Duodenal mucosa (tissue), 2 donors: Measurements from ENCODE around the gene C19orf73.
"Not testable (repeated sequence)": the region's sequence is repeated elsewhere in the genome, so short reads cannot be mapped to it uniquely, and the experiment has no call there.

Experiments used
- H3K27ac ChIP-seq: one replicate; pipeline ENCODE4 v1.7.0; 2013; ENCODE audit warnings: low read depth, low read length
- H3K27me3 ChIP-seq, 2 donors: one replicate each; pipeline ENCODE4 v1.7.0; 2013; ENCODE audit warnings: low read length in 2 of 2, control low read depth in 1 of 2; ENCODE audit not compliant: insufficient read depth in 2 of 2, control insufficient read depth in 1 of 2
- H3K36me3 ChIP-seq, 2 donors: one replicate each; pipeline ENCODE4 v1.7.0; 2013; ENCODE audit warnings: low read length in 2 of 2, control low read depth in 1 of 2; ENCODE audit not compliant: insufficient read depth in 2 of 2, control insufficient read depth in 1 of 2
- H3K4me1 ChIP-seq, 2 donors: one replicate each; pipeline ENCODE4 v1.7.0; 2013; ENCODE audit warnings: low read length in 2 of 2, control low read depth in 1 of 2; ENCODE audit not compliant: insufficient read depth in 2 of 2, control insufficient read depth in 1 of 2
- H3K4me3 ChIP-seq, 2 donors: one replicate each; pipeline ENCODE4 v1.7.0; 2013; ENCODE audit warnings: low read length in 2 of 2, low read depth in 1 of 2
- H3K9ac ChIP-seq, 2 donors: one replicate each; pipeline ENCODE4 v1.7.0; 2013; ENCODE audit warnings: low read length in 2 of 2, low read depth in 1 of 2
- H3K9me3 ChIP-seq, 2 donors: one replicate each; pipeline ENCODE4 v1.7.0; 2013; ENCODE audit warnings: low read length in 2 of 2, control low read depth in 1 of 2; ENCODE audit not compliant: control insufficient read depth in 1 of 2

C19orf73 gene

GRCh38 chr19:49084206-49085019, 34.5 kb downstream of the C19orf73 start:
- Histone ChIP-seq H3K4me3 (peak overlapping the region; percentile 81 to 99), H3K9me3 (no peaks in the 10 kb centered on the region), H3K4me1 (peaks cover 9 to 13% of the 10 kb centered on the region in 2 donors), H3K27me3 (no peaks in the 10 kb centered on the region), H3K36me3 (peaks cover 6 to 15% of the 10 kb centered on the region in 2 donors), H3K9ac (peak overlapping the region; percentile 82 to 94), H3K27ac (peak overlapping the region; percentile 80)

GRCh38 chr19:49081273-49081672, 37.7 kb downstream of the C19orf73 start:
- H3K4me1 ChIP-seq, result peaks cover 3 to 4% of the 10 kb centered on the region in 2 donors
- H3K27ac ChIP-seq, result no peak overlapping the region
- H3K9me3 ChIP-seq, result no peaks in the 10 kb centered on the region
- H3K36me3 ChIP-seq, result no peaks in the 10 kb centered on the region
- H3K9ac ChIP-seq, result no peak overlapping the region
- H3K4me3 ChIP-seq, result no peak overlapping the region
- no peaks in the 10 kb centered on the region for H3K27me3 ChIP-seq

- Histone ChIP-seq H3K36me3 (no peaks in the 10 kb centered on the region), H3K27ac (no peak overlapping the region), H3K4me3 (no peak overlapping the region), H3K27me3 (no peaks in the 10 kb centered on the region), H3K9ac (no peak overlapping the region), H3K9me3 (no peaks in the 10 kb centered on the region), H3K4me1 (no peaks in the 10 kb centered on the region)
Measured at GRCh38 chr19:49080392-49080791, 38.6 kb downstream of the C19orf73 start.

GRCh38 chr19:49074869-49075268, 44.1 kb downstream of the C19orf73 start:
- peaks cover 25 to 31% of the 10 kb centered on the region in 2 donors for H3K27me3 ChIP-seq
- not testable (repeated sequence) for H3K4me1 ChIP-seq, H3K36me3 ChIP-seq, H3K9me3 ChIP-seq, H3K27ac ChIP-seq, H3K9ac ChIP-seq, H3K4me3 ChIP-seq

GRCh38 chr19:49073514-49074378, 45.2 kb downstream of the C19orf73 start:
- Histone ChIP-seq H3K9me3 (no peaks in the 10 kb centered on the region), H3K36me3 (no peaks in the 10 kb centered on the region), H3K9ac (no peak overlapping the region), H3K4me1 (no peaks in the 10 kb centered on the region), H3K27ac (no peak overlapping the region), H3K27me3 (peaks cover 31 to 36% of the 10 kb centered on the region in 2 donors), H3K4me3 (no peak overlapping the region)

- peaks cover 42 to 43% of the 10 kb centered on the region in 2 donors for H3K27me3 ChIP-seq
- no peak overlapping the region for H3K4me3 ChIP-seq
- no peaks in the 10 kb centered on the region for H3K9me3 ChIP-seq
- H3K27ac ChIP-seq, result no peak overlapping the region
- H3K4me1 ChIP-seq, result no peaks in the 10 kb centered on the region
- H3K36me3 ChIP-seq, result no peaks in the 10 kb centered on the region
- H3K9ac ChIP-seq, result no peak overlapping the region
Measured at GRCh38 chr19:49071860-49072547, 46.9 kb downstream of the C19orf73 start.

GRCh38 chr19:49070416-49070815, 48.5 kb downstream of the C19orf73 start:
- Histone ChIP-seq H3K4me1 (no peaks in the 10 kb centered on the region), H3K9me3 (no peaks in the 10 kb centered on the region), H3K9ac (no peak overlapping the region), H3K36me3 (no peaks in the 10 kb centered on the region), H3K4me3 (no peak overlapping the region), H3K27me3 (peaks cover 53 to 57% of the 10 kb centered on the region in 2 donors), H3K27ac (no peak overlapping the region)

- H3K36me3 ChIP-seq, result no peaks in the 10 kb centered on the region
- H3K9ac ChIP-seq, result no peak overlapping the region
- no peaks in the 10 kb centered on the region for H3K4me1 ChIP-seq
- no peak overlapping the region for H3K27ac ChIP-seq
- peaks cover 54 to 59% of the 10 kb centered on the region in 2 donors for H3K27me3 ChIP-seq
- H3K9me3 ChIP-seq, result no peaks in the 10 kb centered on the region
- H3K4me3 ChIP-seq, result no peak overlapping the region
Measured at GRCh38 chr19:49069026-49069425, 49.9 kb downstream of the C19orf73 start.
